Hepatocyte (in vitro differentiated cells): ENCODE data around the gene HRH1.
"Not testable (repeated sequence)": the region's sequence is repeated elsewhere in the genome, so short reads cannot be mapped to it uniquely, and the experiment has no call there.

Source experiments
- CTCF ChIP-seq: fragments of 200-600 bp; sonication (generic); IDR thresholded peaks from 2 replicates; pipeline ENCODE4 v1.5.1; 2016; ENCODE audit warnings: antibody characterized with exemption, mild to moderate bottlenecking; ENCODE audit not compliant: poor library complexity
- EZH2 ChIP-seq: fragments of 200-600 bp; sonication (generic); IDR thresholded peaks from 2 replicates; pipeline ENCODE4 v1.6.1; 2016; ENCODE audit warnings: antibody characterized with exemption, mild to moderate bottlenecking, borderline replicate concordance

DNA sequence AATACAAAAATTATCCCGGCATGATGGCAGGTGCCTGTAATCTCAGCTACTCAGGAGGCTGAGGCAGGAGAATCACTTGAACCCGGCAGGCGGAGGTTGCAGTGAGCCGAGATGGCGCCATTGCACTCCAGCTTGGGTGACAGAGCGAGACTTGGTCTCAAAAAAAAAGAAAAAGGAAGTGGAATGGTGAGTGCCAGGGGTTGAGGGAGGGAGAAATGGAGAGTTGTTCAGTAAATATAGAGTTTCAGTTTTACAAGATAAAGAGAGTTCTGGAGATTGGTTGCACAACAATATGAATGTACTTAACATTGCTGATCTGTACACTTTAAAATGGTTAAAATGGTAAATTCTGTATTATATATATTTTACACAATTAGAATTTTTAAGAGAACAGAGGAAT is 63.1 kb downstream of the HRH1 start:
- TF ChIP-seq CTCF, EZH2: not testable (repeated sequence)
